ENCODE results near the gene RABL2A. TPM values are rescaled to one million over a fixed set of nuclear protein-coding genes. Genes with fewer than 3 reads are reported as not detected.
"Not testable (repeated sequence)": the region's sequence is repeated elsewhere in the genome, so short reads cannot be mapped to it uniquely, and the experiment has no call there.

RABL2A gene
- total RNA-seq, 1 donor from 2014 or later, result 3.0 TPM

DNA sequence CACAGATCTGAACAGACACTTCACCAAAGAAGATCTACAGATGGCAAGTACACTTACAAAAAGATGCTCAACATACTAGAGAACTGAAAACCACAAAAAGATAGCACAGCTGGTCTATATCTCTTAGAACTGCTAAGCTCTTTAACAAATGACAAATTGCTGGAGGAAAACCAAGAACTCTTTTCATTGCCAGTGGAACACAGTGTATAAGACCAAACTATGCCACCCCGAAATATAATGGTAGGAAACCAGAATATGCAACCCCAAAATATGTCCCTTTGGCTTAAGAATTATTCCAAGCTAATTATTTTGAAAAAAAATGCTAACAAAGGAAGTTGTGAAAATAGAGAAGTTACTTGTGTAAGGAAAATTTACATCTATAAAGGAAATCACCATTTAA is 21.0 kb upstream of the RABL2A start:
- DNase-seq (ENCODE audit: low read depth in 2 of 2), result not testable (repeated sequence)

DNA sequence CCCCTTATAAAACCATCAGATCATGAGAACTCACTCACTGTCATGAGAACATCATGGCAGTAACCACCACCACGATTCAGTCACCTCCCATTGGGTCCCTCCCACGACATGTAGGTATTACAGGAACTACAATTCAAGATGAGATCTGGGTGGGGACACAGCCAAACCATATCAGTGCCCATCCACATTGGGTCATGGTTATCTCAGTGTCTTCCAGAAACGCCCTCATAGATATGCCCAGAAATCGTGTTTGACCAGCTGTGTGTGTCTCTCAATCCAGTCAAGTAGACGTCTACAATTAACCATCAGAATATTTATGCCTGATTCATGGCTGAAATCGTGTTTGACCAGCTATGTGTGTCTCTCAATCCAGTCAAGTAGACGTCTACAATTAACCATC is 17.2 kb upstream of the RABL2A start:
- DNase-seq (ENCODE audit: low read depth in 2 of 2), result not testable (repeated sequence)

DNA sequence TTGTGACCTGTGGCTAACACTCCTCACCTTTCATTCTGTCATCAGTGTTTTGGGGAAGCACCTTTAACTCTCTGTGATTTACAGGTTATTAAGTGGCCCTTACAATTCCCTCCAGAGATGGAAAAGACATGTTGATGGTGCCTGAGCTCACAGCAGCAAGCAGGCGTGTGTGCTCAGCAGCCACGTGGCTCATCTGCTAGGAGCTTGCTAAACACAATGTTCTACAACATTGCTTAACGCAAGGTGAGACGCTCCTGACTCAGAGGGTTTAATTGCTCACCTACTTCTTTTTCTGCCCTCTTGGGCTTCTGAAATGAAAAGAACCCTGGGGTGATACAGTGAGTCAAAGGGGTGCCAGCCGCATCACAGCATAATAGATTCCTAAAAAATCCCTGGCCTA is 6.1 kb upstream of the RABL2A start:
- DNase-seq (ENCODE audit: low read depth in 2 of 2), result not testable (repeated sequence)

DNA sequence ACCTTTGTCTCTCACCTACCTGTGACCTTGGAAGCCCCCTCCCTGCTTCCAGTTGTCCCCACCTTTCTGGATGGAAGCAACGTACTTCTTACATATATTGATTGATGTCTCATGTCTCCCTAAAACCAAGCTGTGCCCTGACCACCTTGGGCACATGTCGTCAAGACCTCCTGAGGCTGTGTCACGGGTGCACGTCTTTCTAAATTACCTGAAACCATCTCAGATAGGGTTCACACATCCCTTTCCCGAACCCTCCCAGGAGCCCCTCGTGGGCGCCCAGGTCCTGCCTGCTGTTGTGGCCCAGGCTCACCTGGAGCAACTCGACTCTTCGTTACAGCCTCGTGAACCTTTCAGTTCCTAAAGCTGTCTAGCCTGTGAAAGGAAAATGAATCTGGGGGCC is 1.2 kb upstream of the RABL2A start:
- DNase-seq (ENCODE audit: low read depth in 2 of 2), result not testable (repeated sequence)

DNA sequence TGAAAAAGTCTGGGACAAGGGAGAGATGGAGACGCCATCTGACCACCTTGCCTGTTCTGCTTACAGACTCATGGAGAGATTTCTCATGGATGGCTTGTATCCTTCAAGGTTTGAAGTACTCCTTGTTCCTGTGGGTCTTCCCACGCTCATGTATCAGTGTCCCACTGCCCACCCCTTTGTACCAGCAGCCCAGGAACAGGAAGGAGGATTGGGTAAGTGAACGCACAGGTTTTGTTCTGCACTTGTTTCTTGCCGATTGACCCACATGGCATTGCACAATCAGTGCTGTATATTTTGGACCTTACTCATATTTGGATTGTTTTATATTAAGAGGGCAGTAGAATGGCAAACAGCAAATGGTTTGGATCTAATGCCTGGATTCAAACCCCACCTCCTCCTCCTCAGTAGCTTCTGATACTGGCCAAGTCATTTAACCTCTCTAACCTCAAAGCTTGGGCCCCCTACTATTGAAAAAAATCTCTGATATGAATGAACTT is 5.8 kb downstream of the RABL2A start:
- not testable (repeated sequence) for DNase-seq (ENCODE audit: low read depth in 2 of 2)

DNA sequence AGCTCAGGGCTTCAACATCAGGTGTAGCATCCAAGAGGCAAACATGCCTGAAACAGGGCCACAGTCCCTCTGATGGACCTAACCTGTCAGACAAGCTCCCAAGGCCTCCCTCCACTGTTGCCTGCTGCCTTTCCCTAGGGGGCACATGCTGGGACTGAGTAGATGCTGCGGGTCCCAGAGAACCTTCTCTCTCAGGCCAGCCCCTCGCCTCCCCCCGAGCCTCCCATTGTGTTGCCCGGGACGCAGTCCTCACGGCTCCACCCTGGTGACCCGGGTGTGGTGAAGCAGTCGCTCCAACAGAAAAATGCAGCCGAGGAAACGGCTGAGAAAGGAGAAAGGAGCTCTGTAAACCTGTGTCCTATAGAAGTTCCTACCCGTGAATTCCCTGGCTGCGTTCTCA is 8.3 kb downstream of the RABL2A start:
- not testable (repeated sequence) for DNase-seq (ENCODE audit: low read depth in 2 of 2)

DNA sequence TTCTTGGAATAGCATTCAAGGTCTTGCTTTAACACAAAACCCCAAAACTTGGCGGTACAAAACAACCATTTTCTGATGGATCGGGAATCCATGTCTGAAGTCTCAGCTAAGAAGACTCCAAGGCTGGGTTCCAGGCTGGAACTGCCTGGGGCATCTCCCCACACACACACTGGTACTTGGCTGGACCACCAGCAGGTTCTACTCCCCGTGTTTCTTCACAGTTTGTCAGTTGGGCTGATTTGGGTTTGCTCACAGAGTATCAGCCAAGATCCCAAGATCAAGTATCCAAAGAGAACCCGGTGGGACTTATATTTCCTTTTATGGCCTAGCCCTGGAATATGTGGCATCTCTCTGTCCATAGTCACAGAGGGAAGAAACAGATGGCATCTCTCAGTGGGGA is 9.2 kb downstream of the RABL2A start:
- not testable (repeated sequence) for DNase-seq (ENCODE audit: low read depth in 2 of 2)

DNA sequence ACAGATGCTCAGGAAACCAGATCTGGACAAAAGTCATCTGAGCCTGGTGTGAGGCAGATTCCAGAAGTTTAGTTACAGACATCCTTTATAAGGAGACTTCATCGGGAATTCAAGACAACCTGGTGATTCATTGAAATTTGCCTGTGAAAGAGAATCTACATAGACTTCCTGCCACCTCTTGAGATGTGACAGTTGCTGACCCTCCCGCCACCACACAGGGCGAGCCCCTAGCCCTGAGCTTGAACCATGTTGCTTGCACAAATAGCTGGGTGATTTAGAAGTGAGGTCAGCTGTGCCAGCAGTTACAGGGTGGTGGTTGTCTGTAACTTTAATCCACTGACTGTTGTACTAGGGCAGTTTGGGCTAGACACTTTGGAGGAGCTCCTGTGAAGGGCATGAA is 11.0 kb downstream of the RABL2A start:
- DNase-seq (ENCODE audit: low read depth in 2 of 2), result not testable (repeated sequence)

DNA sequence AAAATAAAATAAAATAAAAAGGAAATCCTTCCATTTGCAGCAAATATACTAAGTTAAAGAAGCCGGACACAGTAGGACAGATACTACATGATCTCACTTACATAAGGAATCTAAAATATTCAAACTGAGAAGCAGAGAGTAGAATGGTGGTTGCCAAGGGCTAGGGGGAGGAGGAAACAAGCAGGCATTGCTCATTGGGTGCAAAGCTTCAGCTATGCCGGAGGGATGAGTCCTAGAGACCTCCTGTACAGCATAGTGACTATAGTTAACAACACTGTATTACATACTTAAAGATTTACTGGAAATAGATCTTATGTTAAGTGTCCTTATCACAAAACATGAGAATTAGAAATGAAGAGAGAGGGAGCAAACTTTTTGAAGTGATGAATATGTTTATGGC is 19.2 kb downstream of the RABL2A start:
- DNase-seq (ENCODE audit: low read depth in 2 of 2), result not testable (repeated sequence)

DNA sequence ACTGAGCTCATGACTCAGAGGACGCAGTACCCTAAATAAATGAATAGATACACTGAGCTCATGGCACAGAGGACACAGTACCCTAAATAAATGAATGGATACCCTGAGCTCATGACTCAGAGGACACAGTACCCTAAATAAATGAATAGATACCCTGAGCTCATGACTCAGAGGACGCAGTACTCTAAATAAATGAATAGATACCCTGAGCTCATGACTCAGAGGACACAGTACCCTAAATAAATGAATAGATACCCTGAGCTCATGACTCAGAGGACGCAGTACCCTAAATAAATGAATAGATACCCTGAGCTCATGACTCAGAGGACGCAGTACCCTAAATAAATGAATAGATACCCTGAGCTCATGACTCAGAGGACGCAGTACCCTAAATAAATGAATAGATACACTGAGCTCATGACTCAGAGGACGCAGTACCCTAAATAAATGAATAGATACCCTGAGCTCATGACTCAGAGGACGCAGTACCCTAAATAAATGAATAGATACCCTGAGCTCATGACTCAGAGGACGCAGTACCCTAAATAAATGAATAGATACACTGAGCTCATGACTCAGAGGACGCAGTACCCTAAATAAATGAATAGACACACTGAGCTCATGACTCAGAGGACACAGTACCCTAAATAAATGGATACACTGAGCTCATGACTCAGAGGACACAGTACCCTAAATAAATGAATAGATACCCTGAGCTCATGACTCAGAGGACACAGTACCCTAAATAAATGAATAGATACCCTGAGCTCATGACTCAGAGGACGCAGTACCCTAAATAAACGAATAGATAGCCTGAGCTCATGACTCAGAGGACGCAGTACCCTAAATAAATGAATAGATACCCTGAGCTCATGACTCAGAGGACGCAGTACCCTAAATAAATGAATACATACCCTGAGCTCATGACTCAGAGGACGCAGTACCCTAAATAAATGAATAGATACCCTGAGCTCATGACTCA is 24.1 kb downstream of the RABL2A start:
- not testable (repeated sequence) for DNase-seq (ENCODE audit: low read depth in 2 of 2)

DNA sequence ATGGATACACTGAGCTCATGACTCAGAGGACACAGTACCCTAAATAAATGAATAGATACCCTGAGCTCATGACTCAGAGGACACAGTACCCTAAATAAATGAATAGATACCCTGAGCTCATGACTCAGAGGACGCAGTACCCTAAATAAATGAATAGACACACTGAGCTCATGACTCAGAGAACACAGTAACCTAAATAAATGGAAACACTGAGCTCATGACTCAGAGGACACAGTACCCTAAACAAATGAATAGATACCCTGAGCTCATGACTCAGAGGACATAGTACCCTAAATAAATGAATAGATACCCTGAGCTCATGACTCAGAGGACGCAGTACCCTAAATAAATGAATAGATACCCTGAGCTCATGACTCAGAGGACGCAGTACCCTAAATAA is 25.5 kb downstream of the RABL2A start:
- not testable (repeated sequence) for DNase-seq (ENCODE audit: low read depth in 2 of 2)

DNA sequence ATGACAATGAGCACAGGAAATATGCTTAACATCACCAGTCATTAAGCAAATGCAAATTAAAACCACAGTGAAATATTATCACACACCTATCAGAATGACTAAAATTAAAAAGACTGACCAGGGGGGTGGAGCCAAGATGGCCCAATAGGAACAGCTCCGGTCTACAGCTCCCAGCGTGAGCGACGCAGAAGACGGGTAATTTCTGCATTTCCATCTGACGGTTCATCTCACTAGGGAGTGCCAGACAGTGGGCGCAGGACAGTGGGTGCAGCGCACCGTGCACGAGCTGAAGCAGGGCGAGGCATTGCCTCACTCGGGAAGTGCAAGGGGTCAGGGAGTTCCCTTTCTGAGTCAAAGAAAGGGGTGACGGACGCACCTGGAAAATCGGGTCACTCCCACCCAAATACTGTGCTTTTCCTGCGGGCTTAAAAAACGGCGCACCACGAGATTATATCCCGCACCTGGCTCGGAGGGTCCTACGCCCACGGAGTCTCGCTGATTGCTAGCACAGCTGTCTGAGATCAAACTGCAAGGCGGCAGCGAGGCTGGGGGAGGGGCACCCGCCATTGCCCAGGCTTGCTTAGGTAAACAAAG is 29.1 kb downstream of the RABL2A start:
- DNase-seq (ENCODE audit: low read depth in 2 of 2), result not testable (repeated sequence)

DNA sequence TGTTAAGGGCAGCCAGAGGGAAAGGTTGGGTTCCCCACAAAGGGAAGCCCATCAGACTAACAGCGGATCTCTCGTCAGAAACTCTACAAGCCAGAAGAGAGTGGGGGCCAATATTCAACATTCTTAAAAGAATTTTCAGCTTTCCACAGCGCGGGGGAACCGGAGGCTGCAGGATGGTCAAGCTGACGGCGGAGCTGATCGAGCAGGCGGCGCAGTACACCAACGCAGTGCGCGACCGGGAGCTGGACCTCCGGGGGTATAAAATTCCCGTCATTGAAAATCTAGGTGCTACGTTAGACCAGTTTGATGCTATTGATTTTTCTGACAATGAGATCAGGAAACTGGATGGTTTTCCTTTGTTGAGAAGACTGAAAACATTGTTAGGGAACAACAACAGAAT is 30.7 kb downstream of the RABL2A start:
- not testable (repeated sequence) for DNase-seq (ENCODE audit: low read depth in 2 of 2)

DNA sequence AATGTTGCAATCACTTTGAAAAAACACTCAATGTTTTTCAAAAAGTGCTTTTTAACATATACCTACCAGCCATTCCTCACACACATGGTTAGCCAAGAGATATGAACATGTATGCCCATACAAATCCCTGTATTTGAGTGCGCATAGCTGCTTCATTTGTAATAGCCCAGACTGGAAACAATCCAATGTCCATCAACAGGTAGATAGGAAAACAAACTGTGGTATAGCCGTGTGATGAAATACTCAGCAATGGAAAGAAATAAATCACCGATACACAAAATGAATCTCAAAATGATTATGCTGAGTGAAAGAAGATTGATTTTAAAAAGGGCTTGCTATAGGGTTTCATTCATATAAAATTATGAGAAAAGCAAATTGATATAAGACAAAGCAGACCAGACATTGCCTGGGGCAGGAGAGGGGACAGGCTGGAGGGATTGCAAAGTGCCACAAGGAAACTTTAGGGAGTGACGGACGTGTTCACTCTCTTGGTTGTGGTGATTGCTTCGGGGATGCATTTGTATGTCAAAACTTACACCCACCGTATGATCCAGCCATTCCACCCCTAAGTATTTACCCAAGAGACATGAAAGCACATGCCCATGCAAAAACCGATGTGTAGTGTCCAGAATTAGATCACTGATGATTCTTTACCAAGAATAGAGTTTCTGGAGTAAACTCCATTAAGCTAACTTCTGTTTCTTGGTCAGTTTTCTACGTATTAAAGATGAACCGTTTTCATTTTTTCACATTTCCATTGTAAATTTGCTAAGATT is 36.4 kb downstream of the RABL2A start:
- DNase-seq (ENCODE audit: low read depth in 2 of 2), result not testable (repeated sequence)

DNA sequence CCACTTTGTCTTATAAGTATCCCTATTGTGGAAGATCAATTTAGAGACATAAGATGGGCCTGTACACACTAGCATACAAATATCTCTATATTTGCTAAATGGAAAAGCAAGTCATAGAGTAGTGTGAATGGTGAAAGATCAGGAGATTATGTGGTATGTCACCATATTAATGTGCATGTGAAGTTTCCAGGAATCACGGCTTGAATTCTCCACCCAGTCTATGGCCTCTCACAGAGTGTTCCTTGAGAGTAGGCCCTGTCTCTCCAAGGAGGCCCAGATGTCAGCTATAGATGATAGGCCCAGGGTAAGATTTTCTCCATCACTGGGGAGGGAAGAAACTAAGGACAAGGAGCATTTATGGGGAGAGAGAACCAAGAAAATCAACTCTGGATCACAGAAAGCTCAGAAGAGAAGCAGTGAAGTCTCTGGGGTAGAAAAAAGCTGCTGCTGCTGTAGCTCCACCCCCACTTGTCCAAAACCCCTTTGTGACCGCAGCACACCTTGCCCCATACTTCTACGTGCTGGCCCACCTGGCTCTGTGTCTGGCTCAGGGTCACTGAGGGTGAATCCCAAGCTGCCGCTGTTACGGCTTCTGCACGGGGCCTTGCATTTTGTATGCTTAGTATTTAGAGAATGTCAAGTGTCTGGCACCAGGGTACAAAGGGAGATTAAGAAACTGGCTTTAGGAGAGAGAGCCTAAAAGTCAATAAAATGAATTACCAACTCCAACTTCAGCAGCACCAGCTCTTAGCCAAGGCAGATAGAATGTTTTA is 37.9 kb downstream of the RABL2A start:
- not testable (repeated sequence) for DNase-seq (ENCODE audit: low read depth in 2 of 2)

DNA sequence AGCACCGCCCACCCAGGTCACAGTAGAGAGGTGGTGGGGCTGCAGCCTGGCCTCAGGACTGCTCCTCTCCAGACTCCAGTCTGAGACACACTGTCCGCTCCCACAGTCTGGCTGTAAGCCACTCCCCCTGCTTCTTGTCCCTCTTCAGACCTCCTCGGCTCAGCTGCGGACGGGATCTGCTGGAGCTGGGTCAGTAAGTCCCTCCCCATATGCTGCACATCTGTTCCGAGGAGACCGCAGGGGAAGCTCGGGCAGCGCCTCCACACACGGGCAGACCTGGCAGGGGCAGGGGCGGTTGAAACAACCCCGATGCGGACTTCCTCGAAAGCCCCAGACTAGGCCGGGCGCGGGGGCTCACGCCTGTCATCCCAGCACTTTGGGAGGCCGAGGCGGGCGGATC is 41.9 kb downstream of the RABL2A start:
- not testable (repeated sequence) for DNase-seq (ENCODE audit: low read depth in 2 of 2)

DNA sequence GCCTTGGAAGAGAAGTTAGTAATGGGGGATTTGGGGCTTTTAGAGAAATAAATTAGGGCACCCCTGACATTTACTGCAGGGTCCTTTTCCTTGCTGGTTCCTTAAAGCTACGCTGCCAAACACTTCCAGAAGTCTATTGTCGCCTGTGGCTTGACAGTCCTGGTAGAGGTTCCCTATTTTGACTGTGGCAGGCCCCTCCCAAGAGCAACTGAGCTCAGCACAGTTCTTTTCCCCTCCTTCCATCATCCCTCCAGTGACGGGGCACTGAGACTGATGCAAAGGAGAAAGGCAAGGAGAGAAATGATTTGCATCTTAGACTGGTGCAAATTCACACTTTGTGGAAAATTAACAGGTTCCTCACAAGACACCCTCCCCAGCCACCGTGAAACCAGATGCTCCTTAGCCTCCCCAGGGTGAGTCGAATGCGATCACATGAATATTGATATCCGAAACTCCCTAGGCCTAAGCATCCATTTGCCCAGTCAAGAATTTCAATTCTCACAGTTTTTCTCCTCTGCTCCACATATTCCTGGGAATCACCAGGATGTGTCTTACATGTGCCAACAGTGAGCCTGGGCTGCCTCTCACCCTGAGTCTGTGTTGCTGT is 45.4 kb downstream of the RABL2A start:
- no peak for DNase-seq (ENCODE audit: low read depth in 2 of 2)

DNA sequence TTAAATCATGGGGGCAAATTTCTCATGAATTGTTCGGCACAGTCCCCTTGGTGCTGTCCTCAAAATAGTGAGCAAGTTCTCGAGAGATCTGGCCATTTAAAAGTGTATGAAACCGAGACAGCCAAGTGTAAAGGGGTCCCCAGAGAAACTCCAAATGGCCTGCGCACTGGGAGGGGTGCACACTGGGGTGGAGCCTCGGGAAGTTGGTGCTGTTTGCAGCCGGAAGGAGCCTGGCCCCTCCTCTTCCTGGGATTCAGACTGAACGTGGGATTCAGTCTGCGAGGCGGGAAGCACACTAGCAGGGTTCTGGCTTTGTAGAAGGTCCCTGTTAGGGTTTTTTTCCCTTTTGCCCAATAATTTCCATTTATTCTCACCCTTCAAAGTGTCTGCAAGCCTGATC is 48.8 kb downstream of the RABL2A start:
- no peak for DNase-seq (ENCODE audit: low read depth in 2 of 2)

DNA sequence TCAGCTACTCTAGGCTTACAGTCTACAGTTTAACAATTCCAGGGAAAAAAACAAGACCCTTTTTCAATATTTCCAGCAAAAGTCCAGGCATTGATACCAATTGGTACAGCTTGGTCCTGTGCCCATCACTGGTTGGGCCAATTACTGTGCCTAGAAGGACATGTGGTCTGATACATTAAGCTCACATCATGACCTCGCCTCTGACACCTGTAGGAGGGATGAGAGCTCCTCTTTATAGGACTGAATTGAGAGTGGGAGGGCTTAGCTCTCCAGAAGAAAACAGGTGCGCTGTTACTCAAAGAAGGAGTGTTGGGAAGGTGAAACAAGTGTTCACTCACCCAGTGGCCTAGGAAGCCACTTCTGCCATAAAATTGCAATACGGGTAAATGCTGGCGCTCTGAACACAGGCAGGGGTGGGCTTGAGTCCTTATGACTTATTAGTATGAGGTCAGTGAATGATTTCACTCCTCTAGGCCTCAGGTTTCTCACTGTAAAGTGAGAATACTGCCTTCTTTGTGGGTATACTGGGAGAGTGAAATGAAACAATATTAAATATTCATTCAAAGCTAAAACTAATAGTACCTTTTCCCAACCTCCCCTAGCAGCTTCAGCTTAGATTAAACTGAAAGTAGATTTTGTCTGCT is 49.7 kb downstream of the RABL2A start:
- DNase-seq (ENCODE audit: low read depth in 2 of 2), result no peak

DNA sequence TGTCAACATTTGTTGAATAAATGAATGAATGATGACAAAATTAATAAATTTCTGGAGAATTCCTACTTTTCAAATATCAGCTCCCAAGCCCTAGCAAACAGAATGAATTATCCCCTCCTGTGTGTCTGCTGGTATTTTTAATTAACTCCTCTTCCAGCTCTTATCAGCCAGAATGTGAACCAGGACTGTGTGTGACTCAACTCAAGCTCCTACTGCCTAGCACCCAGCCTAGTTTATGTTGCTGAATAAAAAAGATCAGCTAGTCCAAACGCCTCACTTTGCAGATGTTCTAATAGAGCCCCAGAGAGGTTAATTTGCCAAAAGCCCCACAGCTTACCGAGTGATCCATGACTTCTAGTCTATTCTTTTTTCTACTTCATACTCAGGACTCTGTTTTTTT is 50.3 kb downstream of the RABL2A start:
- no peak for DNase-seq (ENCODE audit: low read depth in 2 of 2)
